Activated T-cell treated with anti-CD3 and anti-CD28 coated beads, Interleukin-2, amount 50 U/mL, for 72 hours (primary cell): ENCODE results near the gene FAF2. TPM values are rescaled to one million over a fixed set of nuclear protein-coding genes. Genes with fewer than 3 reads are reported as not detected.

ENCODE experiments used
- ATAC-seq, 2 donors: fragments of 150-1000 bp; cut with Tn5 transposase; replicated peaks in 1 of 2; 2 replicates each; pipeline ENCODE4 v1.10.0; 2021; ENCODE audit warnings: moderate library complexity in 2 of 2, mild to moderate bottlenecking in 1 of 2
- DNase-seq, 2 donors: peaks; one replicate each; pipeline ENCODE4 v3.0.0; 2021 to 2022; ENCODE audit warnings: mixed read lengths in 1 of 2
- H3K27ac Mint-ChIP-seq: one replicate; pipeline ENCODE4 v1.8.0; 2022; ENCODE audit warnings: mild to moderate bottlenecking, moderate library complexity, mixed read lengths
- H3K27me3 Mint-ChIP-seq: one replicate; pipeline ENCODE4 v1.8.0; 2022; ENCODE audit warnings: low read depth, mixed read lengths
- H3K36me3 Mint-ChIP-seq, 2 donors: one replicate each; pipeline ENCODE4 v1.8.0; 2022; ENCODE audit warnings: mixed read lengths in 2 of 2, mild to moderate bottlenecking in 1 of 2; ENCODE audit not compliant: insufficient read depth in 2 of 2
- H3K4me1 Mint-ChIP-seq: one replicate; pipeline ENCODE4 v1.8.0; 2022; ENCODE audit warnings: low read depth, mixed read lengths
- H3K4me3 Mint-ChIP-seq, 2 donors: one replicate each; pipeline ENCODE4 v1.8.0; 2022; ENCODE audit warnings: mild to moderate bottlenecking in 2 of 2, mixed read lengths in 2 of 2, moderate library complexity in 2 of 2
- H3K9me3 Mint-ChIP-seq, 2 donors: one replicate each; pipeline ENCODE4 v1.8.0; 2022; ENCODE audit warnings: mixed read lengths in 2 of 2
- total RNA-seq, 2 donors: library from RNA; stranded (reverse); gene quantifications; one replicate each; pipeline ENCODE4 v1.2.3, GENCODE V29; 2022

Gene FAF2
- total RNA-seq, 2 donors from 2014 or later, result 44.8 to 45.0 TPM

DNA sequence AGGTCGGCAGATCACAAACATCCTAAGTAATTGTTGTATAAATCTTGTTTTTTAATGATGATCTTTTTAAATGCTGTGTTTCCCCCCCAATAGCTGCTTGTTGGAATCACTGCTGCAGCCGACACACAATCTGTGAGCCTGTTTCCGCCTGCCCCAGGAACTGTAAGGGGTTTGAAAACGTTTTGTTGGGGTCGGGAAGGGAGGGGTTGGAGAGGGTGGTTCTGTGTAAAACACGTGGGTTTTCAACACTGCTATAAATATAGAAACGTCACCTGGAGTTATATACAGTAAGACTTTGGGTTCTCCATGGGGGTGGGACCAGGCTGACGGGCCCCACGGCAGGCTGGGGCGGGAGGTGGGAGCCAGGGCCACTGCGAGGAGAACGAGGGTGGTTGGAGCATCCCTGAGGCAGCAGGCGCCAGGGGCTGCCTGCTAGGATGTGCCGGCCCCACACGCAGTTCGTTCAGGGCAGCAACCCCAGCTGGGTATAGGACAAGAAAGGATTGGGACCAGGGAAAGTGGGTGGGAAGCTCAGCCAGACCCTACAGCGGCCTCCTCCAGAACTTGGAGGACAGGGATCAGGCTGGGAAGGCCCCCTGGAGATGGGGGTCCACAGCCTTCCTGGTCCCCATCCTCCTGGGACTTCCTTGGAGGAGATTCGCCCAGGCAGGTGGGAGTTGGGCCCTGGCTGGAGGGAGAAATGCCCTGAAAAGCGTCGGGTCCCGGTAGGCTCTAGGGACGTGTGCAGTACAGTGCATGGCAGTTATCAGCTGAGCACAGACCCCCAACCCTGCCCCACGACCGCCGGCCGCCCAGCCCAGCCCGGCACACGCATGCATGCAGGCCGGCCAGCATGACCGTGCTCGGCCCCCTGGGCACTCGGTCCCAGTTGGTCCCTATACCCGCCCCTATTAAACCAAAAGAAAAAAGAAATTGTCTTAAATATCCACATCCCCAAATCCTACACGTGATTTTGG is 79.3 kb downstream of the FAF2 start:
- no peak overlapping the region for H3K4me3 Mint-ChIP-seq
- no peak overlapping the region for H3K27ac Mint-ChIP-seq
- no peak for DNase-seq
- H3K27me3 Mint-ChIP-seq, result no peaks in the 10 kb centered on the region
- H3K4me1 Mint-ChIP-seq, result peaks cover 25% of the 10 kb centered on the region
- H3K36me3 Mint-ChIP-seq, result peaks cover 0 to 2% of the 10 kb centered on the region in 2 donors
- no peak for ATAC-seq
- no peaks in the 10 kb centered on the region for H3K9me3 Mint-ChIP-seq

DNA sequence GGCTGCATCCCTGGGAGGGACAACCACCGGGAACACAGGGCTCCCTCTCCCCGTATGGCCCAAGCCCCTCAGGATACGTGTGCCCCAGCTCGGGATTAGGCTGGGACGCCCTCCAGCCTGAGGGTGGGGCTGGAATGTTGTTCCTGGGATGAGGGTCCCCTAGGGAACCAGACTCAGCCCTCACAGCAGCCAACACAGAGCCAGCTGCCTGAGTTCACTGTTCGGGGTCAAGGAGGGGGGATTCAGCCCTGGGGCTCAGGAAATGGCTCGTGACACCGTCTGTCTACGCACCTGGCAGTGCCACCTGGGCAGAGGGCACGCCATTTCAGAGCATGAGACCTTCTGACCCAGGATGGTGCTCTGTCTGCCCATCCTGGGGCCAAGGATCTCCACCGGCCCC is 80.1 kb downstream of the FAF2 start:
- ATAC-seq (no peak), DNase-seq (no peak)
- Mint-ChIP-seq H3K4me3 (no peak overlapping the region), H3K4me1 (peaks cover 28% of the 10 kb centered on the region), H3K9me3 (no peaks in the 10 kb centered on the region), H3K36me3 (peaks cover 0 to 2% of the 10 kb centered on the region in 2 donors), H3K27ac (no peak overlapping the region), H3K27me3 (no peaks in the 10 kb centered on the region)

DNA sequence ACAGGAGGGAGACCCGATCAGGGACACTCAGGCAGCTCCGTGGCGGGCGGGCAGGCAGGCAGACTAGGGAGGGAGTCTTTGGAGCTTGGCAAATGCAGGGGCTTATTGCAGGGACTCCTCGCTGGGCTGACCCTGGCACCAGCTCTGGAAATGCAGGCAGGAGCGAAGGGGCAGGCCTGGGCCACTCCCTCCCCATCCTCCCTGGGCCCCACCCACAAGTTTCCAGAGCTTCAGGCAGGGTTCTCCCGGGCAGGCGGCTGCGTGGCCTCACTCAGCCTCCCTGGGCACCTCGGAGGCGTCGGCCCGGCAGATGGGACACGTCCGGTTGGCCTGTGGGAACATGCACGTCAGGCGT is 80.6 kb downstream of the FAF2 start:
- DNase-seq, result no peak
- ATAC-seq, result no peak
- H3K36me3 Mint-ChIP-seq, result peaks cover 0 to 2% of the 10 kb centered on the region in 2 donors
- no peaks in the 10 kb centered on the region for H3K9me3 Mint-ChIP-seq
- H3K4me3 Mint-ChIP-seq, result no peak overlapping the region
- no peaks in the 10 kb centered on the region for H3K27me3 Mint-ChIP-seq
- H3K27ac Mint-ChIP-seq, result no peak overlapping the region
- H3K4me1 Mint-ChIP-seq, result peaks cover 28% of the 10 kb centered on the region

DNA sequence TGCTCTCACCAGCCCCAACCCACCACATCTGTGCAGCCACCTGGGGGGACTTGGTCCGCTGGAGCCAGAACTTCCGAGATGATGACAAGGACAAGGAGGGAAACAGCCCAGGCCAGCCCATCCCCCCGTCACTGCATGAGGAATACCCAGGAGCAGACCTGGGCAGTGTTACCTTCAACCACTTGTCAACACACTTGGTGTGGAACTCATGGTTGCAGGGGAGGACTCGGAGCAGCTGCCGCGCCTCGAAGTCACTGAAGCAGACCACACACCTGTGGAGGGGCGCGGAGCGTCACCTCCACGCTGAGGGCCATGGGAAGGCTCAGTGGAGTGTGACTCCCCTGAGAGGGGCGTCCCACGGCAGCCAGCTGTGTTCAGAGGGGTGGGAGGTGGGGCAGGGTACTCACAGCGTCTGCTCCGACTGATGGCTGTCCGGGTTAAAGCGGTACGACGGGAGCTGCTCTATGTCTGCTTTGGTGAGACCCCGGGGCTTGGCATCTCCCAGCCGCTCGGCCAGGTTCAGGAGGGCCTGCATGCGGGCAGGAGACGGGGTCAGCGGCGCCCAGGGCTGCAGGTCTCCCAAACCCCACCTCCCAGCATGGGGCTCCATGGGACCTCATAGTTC is 81.0 kb downstream of the FAF2 start:
- Mint-ChIP-seq H3K27ac (peak overlapping the region; percentile 6), H3K27me3 (no peaks in the 10 kb centered on the region), H3K4me1 (peaks cover 29% of the 10 kb centered on the region), H3K4me3 (peak overlapping the region; percentile 69 to 80), H3K9me3 (no peaks in the 10 kb centered on the region), H3K36me3 (peaks cover 0 to 3% of the 10 kb centered on the region in 2 donors)
- DNase-seq, result no peak
- ATAC-seq, result no peak

DNA sequence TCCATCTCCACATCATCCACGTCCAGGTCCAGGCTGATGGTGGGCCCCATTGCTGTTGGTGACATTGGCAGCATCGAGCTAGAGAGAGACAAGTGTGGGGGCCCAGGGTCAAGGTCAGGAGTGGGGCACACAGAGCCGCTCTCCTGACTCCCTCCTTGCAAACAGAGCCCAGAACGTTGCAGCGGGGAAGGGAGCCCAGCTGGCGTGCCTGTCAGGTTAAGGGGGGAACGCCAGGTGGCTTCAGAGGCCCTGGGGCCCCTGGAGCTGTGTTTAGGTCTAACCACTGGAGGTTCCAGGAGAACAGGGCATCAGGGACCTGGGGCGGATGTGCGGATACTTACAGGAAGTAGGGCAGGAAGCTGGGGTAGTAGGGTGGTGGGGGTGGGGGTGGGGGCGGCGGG is 81.6 kb downstream of the FAF2 start:
- no peaks in the 10 kb centered on the region for H3K9me3 Mint-ChIP-seq
- H3K36me3 Mint-ChIP-seq, result peaks cover 0 to 4% of the 10 kb centered on the region in 2 donors
- peak overlapping the region; percentile 6 for H3K27ac Mint-ChIP-seq
- peaks cover 35% of the 10 kb centered on the region for H3K4me1 Mint-ChIP-seq
- H3K4me3 Mint-ChIP-seq, result peak overlapping the region; percentile 69 to 80
- ATAC-seq (peak; percentile 22 to 23), DNase-seq (no peak)
- no peaks in the 10 kb centered on the region for H3K27me3 Mint-ChIP-seq

DNA sequence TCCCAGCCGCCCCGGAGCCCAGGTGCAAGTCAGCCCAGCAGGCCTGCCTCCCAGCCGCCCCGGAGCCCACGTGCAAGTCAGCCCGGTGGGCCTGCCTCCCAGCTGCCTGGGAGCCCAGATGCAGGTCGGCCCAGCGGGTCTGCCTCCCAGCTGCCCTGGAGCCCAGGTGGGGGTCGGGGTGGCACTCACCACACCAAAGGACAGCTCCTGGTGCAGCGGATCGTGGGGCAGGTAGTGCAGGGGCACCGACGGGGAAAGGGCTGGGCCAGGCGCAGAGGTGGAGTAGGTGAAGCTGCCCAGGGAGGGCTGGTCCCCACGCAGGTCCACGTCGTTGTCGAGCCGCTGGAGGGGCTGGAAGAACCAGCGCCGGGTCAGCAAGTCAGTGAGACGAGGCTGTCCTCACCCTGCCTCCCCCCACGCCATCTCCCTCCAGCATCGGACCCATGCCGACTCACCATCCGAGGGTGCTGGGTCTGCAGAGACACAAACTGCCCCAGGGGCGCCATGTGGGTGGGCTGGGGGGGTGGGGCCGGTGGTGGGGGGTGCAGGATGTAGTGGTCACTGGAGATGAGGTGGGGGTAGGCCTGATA is 82.3 kb downstream of the FAF2 start:
- Mint-ChIP-seq H3K27me3 (no peaks in the 10 kb centered on the region), H3K9me3 (no peaks in the 10 kb centered on the region), H3K36me3 (peaks cover 3 to 4% of the 10 kb centered on the region in 2 donors), H3K4me3 (peak overlapping the region; percentile 56 to 82), H3K4me1 (peaks cover 42% of the 10 kb centered on the region), H3K27ac (no peak overlapping the region)
- DNase-seq (no peak), ATAC-seq (no peak)

DNA sequence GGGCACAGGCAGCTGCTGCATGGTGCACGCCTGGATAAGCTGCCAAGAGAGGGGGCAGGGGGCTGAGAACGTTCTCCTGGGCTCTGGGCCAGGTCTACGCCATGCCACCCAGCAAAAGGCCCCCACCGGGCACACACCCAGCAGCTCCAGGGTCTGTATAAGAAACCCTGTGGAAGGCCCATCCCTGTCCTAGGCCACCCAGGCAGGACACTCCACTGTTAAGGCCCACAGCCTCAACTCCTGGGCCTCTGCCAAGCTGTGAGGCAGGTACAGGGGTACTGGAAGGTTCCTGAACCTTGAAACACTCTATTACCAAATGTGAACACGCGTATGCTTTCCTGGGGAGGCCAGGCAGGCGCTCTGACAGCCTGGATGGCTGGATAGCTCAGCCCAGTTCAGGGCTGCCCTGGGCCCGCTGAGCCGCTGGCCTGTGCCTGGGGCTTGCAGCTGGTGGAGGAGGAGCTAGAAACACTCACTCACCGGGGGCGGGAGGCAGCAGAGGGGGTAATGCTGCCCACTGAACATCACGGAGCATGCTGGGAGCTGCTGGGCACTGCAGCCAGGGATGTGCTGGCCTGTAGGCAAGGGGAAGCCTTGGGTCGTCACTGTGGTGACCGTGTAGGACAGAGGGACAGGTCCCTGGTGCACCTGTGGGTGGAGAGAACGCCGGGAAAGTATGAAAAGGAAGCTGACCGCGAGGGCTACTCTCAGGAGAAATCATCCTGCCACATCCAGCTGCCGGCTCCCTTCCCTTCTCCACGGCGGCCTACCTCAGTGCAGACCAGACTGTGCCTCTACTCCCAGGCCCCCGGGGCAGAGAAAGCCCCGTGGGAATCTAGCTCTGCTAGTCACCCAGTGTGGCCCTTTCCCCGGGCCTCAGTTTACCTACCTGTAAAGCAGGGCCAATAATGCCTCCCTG is 83.1 kb downstream of the FAF2 start:
- H3K27me3 Mint-ChIP-seq, result no peaks in the 10 kb centered on the region
- ATAC-seq, result peak; percentile 15 to 34
- H3K27ac Mint-ChIP-seq, result peak overlapping the region; percentile 64
- H3K9me3 Mint-ChIP-seq, result no peaks in the 10 kb centered on the region
- H3K4me3 Mint-ChIP-seq, result peak overlapping the region; percentile 82 to 86
- peaks cover 6% of the 10 kb centered on the region in 2 donors for H3K36me3 Mint-ChIP-seq
- peaks cover 46% of the 10 kb centered on the region for H3K4me1 Mint-ChIP-seq
- DNase-seq, result no peak

DNA sequence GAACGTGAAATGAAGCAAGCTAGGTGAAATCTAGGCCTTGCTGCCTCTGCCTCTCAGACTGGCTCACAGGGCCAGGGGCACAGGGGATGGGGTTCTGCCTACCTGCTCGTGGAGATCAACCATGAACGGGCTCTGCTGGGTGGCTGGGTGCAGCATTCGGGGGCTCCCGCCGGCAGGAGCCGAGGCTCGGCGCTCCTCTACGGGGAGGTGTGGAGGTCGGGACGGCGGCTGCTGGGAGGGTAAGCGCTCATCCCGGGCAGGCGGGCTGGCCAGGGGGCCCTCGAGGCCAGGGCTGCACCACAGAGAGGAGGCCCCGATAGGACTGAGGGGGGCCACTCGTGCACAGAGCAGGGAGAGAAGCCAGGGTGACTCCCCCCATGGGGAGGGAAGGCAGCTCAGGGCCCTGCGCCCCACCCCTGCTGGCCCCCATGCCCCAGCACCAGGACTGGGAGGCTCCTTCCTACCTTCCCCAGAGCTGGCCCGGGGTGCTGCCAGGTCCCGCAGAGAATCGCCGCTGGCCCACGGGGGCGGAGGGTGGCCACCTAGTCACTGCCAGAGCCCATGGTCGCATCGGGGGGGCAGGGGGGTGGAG is 83.8 kb downstream of the FAF2 start:
- no peak overlapping the region for H3K27ac Mint-ChIP-seq
- H3K36me3 Mint-ChIP-seq, result peaks cover 6% of the 10 kb centered on the region in 2 donors
- no peaks in the 10 kb centered on the region for H3K27me3 Mint-ChIP-seq
- H3K4me1 Mint-ChIP-seq, result peaks cover 46% of the 10 kb centered on the region
- no peaks in the 10 kb centered on the region for H3K9me3 Mint-ChIP-seq
- DNase-seq (no peak), ATAC-seq (no peak)
- peak overlapping the region; percentile 82 to 86 for H3K4me3 Mint-ChIP-seq

DNA sequence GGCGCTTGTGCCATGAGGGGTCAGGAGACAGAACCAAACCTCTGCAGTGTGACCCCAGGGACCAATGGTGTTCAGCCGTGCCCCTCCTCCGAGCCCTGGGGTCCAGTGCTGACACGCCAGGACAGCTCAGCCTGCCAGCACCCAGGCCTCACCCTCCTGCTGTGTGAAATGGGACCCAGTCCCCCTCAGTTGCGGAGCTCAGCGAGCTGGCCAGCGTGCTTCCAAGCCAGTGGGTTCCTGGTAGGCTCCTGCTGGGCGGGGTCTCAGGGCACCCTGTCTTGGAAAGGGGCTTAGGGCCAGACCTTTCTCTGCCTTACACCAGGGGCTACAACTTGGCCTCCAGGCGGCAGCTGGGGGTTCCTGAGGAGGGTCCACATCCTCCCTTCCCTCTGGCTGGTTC is 84.6 kb downstream of the FAF2 start:
- DNase-seq (no peak), ATAC-seq (no peak)
- Mint-ChIP-seq H3K36me3 (peaks cover 6% of the 10 kb centered on the region in 2 donors), H3K4me3 (peak overlapping the region; percentile 81 to 99), H3K9me3 (no peaks in the 10 kb centered on the region), H3K27ac (no peak overlapping the region), H3K4me1 (peaks cover 46% of the 10 kb centered on the region), H3K27me3 (no peaks in the 10 kb centered on the region)

DNA sequence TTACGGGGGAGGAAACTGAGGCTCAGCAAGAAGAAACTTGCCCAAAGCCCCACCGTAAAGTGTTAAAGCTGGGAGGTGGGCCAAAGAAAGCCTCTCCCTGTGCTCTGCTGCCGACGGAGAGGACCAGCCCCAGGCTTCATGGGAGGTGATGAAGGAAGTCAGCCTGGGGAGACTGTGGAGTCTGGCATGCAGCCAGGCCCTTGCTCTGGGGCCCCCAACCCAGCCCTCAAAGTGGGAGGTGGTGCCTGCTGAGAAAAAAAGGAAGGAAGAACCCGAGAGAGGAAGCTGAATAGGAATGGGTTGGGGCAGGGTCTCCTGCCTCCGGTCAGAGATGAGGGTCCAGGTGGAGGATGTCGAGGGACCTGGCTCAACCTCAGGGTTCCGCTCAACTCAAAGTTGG is 85.2 kb downstream of the FAF2 start:
- peak overlapping the region; percentile 81 to 99 for H3K4me3 Mint-ChIP-seq
- H3K4me1 Mint-ChIP-seq, result peaks cover 52% of the 10 kb centered on the region
- H3K9me3 Mint-ChIP-seq, result no peaks in the 10 kb centered on the region
- DNase-seq (no peak), ATAC-seq (no peak)
- H3K36me3 Mint-ChIP-seq, result peaks cover 6% of the 10 kb centered on the region in 2 donors
- H3K27me3 Mint-ChIP-seq, result no peaks in the 10 kb centered on the region
- peak overlapping the region; percentile 92 for H3K27ac Mint-ChIP-seq

DNA sequence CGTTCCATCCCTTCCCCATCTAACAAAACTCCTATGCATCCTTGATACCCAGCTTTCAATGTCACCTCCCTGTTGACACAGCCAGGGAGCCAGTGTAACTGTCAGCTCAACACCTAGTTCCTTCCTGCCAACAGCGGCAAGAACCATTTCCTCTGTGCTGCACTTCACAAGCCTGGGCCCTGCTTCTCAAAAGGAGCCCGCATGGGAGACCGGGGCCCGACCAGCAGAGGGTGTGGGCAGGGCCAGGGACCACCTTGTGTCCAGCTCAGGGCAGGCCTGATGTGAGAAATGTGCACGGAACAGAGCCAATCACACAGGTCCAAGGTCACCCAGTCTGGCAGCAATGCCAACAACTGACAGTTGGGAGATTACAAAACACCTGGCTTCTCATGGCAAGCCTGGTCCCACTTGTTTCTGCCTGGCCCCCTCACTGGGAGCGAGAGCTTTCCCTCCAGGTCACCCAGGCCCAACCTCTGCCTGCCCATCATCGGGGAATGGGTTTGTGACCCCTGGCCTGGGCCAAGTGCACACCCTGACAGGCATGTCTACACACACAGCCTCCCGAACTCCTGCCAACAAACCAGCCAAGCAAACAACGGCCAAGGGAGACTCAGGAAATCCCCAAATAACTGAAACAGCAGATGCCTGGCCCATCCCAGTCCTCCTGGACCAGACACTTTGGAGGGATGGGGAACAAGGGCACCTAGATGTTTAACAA is 85.9 kb downstream of the FAF2 start:
- Mint-ChIP-seq H3K27me3 (no peaks in the 10 kb centered on the region), H3K4me3 (peak overlapping the region; percentile 81 to 99), H3K9me3 (no peaks in the 10 kb centered on the region), H3K27ac (peak overlapping the region; percentile 93), H3K36me3 (peaks cover 6% of the 10 kb centered on the region in 2 donors), H3K4me1 (peaks cover 59% of the 10 kb centered on the region)
- ATAC-seq (no peak), DNase-seq (peak; percentile 48 to 58)

DNA sequence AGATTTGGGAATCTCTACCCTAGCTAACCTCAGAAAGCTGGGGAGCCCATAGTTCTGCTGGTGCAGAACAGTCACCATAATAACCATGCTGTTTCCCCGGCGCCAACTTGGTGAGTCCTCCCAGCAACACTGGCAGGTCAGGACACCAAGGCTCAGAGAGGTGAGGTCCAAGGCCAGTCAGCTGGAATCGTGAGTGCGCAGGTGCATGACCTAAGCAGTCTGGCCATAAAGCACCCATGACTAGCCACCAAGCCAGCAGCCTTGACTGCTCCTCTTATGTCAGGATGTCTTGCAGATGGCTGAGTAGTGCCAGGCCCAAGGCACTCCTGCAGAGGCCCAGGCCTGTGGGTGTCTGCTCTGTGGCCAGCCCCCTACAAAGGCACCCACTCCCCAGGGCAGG is 86.5 kb downstream of the FAF2 start:
- H3K4me3 Mint-ChIP-seq, result peak overlapping the region; percentile 81 to 99
- DNase-seq (no peak), ATAC-seq (no peak)
- peak overlapping the region; percentile 93 for H3K27ac Mint-ChIP-seq
- no peaks in the 10 kb centered on the region for H3K27me3 Mint-ChIP-seq
- peaks cover 62% of the 10 kb centered on the region for H3K4me1 Mint-ChIP-seq
- no peaks in the 10 kb centered on the region for H3K9me3 Mint-ChIP-seq
- peaks cover 6% of the 10 kb centered on the region in 2 donors for H3K36me3 Mint-ChIP-seq
